GM18520 (cell line): ENCODE measurements around the gene PCDHGA1.

Experiments
- ATAC-seq: cut with Tn5 transposase; IDR thresholded peaks from one replicate; pipeline ENCODE4 v1.9.1; 2021; ENCODE audit not compliant: unreplicated experiment

Gene PCDHGA1

DNA sequence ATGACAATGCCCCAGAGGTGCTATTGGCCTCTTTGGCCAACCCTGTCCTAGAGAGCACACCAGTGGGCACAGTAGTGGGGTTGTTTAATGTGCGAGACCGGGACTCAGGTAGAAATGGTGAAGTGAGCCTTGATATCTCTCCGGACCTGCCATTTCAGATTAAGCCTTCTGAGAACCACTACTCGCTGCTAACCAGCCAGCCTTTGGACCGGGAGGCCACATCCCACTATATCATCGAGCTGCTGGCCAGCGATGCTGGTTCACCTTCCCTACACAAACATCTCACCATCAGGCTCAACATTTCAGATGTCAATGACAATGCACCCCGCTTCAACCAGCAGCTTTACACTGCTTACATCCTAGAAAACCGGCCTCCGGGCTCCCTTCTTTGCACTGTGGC is 160.0 kb downstream of the PCDHGA1 start:
- no peak for ATAC-seq

DNA sequence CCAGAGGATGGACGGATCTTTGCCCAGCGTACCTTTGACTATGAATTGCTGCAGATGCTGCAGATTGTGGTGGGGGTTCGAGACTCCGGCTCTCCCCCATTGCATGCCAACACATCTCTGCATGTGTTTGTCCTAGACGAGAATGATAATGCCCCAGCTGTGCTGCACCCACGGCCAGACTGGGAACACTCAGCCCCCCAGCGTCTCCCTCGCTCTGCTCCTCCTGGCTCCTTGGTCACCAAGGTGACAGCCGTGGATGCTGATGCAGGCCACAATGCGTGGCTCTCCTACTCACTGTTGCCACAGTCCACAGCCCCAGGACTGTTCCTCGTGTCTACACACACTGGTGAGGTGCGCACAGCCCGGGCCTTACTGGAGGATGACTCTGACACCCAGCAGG is 160.5 kb downstream of the PCDHGA1 start:
- no peak for ATAC-seq

DNA sequence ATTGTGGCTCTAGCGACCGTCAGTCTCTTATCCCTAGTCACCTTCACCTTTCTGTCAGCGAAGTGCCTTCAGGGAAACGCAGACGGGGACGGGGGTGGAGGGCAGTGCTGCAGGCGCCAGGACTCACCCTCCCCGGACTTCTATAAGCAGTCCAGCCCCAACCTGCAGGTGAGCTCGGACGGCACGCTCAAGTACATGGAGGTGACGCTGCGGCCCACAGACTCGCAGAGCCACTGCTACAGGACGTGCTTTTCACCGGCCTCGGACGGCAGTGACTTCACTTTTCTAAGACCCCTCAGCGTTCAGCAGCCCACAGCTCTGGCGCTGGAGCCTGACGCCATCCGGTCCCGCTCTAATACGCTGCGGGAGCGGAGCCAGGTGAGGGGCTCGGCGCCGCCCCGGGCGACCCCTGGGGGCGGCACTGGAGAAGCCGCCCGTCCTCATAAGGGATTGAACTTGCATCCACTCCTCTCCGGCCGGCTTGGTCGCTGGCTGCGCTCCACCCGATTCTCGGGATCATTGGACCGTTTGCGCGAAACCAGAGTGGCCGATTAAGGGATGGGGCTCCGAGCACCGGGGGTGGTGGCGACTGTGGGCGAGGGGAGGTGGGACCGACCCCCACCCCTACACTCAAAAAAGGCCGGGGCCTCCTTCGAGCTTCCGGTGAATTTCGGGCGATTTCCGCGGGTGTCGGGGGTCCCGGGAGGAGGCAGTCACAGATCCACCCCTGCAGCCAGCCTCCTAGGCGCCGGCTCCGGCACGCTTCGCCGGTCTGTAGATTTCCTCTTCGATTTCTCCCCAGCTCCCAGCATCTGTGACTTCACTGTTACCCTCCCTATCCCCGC is 161.2 kb downstream of the PCDHGA1 start:
- ATAC-seq, result no peak

DNA sequence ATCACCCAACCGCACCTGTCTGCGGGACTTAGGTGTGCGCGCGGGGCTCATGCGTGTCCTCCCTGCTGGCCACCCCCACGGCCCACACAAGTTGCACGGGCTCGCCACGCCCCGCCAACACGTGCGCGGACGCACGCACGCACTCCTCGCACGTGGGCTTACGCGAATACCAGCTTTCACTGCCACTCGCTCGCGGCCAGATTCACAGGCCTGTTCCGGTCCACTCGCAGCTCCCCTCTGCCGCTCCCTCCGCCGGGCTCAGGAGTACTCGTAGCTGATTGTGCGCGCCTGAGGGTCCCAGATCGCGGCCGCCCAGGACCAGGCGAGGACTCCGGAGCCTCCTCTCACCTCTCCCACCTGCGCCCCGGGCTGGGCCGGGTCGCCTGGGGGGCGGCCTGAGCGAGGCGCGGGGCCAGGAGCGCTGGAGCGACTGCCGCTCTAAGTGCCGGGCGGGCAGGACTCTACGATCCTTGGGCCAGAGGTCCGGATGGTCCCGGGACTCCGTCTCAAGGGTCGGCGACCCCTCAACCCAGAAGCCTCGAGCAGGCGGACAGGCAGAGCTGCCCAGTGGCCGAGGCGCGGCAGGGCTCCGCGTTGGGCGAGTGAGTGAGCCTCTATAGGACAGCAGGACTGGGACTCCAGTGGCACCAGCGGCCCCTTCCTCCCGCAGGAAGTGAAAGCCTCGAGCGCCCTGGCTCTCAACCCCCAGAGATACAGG is 162.0 kb downstream of the PCDHGA1 start:
- no peak for ATAC-seq

DNA sequence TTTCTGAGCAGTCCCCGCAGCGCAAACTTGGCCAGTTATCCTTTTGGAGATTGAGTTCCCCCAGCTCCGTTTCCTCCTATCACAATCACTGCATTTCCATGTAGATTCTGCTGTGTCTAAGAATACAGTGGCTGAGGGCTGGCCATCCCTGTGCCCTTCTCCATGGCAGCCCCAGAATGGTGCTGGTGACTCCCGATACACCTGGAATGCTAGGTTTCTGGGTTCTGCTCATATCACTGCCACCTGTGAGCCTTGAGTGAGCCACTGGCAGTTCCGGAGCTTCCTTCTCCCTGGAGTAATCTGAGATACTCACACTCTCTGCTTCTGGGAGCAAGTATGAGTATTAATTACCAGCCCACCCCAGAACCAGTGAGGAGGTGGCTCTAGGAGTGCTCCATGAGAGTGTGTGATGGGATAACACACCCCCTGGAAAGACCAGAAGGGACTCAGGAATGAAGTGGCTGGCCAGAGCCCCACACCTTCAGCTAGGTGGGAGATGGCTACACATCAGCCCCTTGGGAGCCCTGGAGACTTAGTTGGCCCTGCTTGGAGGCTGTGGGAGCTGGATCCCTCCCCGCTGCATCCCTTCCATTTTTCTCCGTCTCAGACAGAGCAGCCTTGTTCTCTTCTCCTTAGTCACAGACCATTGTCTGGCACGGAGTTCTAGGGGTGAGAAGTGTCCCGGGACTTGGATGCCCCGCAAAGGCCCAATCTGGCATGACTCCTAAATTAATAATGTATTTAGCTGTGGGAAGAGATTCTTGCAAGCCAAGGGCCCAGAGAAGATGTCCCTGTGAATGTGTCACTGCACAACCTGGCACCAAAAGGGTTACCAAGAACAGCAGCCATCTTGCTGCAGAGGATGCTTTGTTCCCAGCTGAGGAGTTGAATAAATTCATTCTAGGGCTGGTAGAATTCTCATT is 163.4 kb downstream of the PCDHGA1 start:
- no peak for ATAC-seq

DNA sequence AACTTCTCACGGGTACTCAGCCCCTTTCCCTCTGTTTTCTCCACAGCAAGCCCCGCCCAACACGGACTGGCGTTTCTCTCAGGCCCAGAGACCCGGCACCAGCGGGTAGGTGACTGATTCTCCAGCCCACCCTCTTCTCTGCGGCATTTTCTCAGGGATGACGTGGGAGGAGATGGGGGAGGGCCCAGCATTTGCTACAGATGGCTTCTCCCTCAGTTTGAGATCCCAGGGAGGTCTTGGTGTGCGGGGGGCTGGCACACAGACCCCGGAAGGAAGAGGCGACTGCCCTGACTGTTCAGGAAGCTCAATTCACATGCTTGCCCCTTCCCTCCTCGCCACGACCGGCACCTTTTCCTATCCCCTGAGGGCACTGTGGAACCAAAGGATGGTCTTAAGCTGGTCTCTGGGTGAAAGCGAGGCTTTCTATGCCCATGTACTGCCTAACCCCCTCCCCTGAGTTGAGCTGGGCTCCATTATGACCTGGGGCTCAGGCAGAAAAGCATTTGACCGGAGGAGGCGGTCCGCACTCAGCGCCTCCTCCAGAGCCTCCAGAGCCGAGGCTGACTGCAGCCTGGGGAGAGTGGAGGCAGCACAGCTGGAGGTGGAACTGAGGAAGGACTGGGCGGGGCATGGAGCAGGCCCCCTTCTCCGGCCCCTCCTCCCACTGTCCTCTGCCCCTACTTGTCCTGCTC is 164.6 kb downstream of the PCDHGA1 start:
- ATAC-seq, result no peak

DNA sequence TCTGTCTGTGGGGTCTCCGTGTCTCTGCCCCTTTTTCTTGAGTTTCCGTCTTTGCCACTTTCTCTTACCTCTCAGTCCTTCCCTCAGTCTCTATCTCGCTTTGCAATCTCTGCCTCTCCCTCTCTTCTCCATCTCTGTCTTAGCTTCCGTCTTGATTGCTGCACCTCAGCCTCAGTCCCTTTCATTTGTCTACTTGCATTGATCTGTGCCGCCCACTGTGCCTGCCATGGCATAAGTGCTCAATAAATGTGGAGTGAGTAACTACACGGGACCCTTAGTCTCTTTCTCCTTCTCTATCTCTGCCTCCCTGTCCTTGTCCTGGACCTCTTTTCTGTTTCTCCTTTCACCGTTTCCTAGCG is 165.1 kb downstream of the PCDHGA1 start:
- no peak for ATAC-seq

DNA sequence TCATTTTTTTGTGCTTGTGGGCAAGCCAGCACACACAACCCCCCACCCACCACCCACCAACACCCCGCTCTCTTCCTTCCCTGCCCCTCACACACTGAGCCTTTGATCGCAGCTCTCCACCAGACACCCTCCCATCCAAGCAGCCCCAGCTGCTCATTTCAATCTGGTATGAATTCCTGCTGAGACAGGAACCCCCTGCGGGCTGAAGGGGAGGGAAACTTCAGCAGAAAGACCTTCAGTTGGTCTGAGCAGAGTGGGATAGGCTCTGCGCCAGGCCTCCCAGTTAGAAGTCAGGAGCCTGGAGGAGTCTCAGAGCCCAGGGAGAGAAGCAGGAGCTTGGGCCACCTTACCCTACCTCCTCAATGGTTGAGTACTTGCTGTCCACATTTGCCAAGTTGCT is 165.7 kb downstream of the PCDHGA1 start:
- no peak for ATAC-seq

DNA sequence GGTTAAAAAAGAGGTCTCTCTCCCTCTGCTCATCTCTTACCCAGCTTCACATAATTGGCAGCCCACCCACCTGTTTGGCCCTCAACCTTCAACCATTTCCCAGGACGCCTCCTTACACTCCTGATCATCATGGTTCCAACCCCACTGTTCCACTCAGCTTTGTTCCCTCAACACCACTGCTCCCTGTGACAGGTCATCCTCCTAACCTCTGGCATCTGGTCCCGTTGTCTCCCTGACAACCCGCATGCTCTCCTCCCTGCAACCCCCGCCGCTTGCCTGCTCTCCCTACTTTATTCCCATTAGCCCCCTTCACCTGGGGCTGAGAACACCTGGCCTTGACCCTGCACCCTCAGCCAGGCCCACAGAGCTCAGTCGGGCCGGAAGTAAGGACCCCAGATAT is 171.4 kb downstream of the PCDHGA1 start:
- no peak for ATAC-seq

DNA sequence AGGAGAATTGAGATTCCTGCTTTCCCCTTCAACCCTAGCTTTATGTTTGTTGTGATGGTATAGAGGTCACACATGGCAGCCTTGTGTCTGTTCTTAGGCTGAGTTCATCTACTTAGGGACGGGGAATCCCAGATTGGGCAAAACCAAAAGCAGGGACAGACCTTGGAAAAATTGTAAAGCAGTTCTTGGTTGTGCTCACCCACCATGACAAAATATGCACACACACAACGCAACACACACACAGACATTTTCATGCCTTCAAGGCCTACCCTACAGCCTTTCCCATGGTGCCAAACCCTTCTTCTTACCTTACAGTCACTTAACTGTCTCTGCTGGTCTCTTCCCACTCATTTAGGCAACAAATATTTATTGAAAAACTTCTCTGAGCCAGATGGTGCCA is 173.4 kb downstream of the PCDHGA1 start:
- no peak for ATAC-seq

DNA sequence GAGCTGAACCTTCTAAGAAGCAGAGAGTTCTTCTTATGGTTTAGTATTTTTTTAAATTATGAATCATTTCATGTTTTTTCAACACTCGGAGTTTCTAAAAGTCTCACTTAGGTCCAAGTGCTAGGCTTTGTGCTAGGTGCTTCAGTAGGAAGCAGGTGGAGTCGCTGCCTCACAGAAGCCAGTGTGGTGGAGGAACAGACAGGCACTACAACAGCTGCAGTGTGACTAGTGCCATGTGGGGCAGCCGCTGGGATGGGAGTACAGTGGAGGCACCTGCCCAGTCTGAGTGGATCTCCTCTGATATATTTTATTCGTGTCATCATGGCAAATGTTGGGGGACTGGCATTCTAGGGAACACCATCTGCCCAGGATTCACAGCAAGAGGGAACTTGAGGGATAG is 173.9 kb downstream of the PCDHGA1 start:
- ATAC-seq, result no peak

DNA sequence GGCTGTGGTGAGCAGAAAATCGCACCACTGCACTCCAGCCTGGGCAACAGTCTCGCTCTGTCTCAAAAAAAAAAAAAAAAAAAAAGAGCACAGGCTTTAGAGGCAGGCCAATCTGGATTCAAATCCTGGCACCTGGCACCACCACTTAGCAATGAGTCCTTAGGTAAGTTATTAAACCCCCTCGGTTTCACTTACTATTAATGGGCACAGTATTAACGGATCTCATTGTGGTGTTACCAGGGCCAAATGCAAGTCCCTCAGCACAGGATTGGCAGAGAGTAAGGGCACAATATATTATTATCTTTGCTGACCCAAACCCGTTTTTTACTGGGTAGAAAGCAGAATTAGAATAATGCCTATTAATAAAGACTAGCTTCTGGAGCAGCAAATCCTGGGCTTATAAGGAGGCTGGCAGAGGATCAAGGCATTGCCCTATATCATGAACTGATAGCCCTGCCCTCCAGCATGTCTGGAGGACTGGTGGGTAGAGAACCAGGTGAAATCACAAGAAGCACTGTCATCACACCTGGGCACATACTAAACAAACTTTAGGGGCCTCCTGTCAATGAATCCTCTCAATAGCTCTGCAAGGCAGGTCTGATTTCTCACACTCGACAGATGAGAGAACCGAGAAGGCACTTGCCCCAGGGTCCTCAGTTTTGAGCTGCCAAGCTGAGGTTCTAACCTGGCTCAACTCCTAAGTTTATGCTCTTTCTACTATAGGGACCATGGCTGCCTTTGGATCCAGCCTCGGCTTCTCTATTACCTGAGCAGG is 176.3 kb downstream of the PCDHGA1 start:
- no peak for ATAC-seq

DNA sequence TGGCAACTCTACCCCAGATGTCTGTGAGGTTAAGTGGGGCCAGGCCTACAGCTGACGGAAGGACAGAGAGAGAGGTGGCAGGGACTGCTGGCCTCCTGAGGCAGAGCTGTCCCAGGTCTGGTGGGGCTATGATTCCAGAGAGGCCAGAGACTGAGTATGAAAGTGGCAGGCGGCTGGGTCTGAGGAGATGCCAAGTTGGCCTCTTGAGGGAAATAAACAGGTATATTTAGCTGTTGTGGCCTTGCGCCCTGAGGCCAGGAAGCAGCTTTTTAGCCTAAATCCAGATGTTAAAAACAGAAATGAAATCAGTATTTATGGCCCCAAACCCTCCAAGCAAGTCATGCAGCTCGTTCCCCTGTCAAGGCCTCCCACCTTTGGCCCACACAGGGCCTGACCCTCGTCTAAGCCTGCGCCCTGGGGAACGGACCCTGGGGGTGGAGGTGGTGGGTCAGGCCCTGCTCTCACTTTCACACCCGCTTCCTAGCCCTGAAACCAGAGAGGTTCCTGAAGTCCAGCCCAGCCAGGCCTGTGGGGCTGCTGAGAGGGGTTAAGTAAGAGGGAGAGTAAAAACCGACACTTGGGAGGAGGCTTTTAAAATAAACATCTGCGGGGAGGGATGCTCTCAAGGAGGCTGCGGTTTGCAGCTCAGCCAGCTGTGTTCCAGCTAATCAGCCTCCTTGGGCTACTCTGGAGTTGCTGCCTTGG is 177.2 kb downstream of the PCDHGA1 start:
- no peak for ATAC-seq

DNA sequence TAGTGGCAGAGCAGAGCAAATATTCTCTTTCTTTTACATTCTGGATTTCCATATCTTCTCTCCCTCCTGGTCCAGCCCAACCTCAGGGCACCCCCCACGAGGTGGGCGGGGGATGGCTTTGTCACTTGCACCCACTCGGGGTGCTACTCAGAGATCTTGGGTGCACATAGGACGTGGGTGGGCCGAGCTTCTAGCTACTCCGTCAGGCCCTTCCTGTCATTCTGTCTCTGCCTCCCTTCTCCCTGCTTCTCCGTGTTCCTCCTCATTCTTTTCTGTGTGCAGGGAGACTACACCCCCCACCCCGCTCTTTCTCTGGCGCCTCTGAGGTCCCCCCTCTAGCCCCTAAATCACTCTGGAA is 178.1 kb downstream of the PCDHGA1 start:
- ATAC-seq, result no peak

DNA sequence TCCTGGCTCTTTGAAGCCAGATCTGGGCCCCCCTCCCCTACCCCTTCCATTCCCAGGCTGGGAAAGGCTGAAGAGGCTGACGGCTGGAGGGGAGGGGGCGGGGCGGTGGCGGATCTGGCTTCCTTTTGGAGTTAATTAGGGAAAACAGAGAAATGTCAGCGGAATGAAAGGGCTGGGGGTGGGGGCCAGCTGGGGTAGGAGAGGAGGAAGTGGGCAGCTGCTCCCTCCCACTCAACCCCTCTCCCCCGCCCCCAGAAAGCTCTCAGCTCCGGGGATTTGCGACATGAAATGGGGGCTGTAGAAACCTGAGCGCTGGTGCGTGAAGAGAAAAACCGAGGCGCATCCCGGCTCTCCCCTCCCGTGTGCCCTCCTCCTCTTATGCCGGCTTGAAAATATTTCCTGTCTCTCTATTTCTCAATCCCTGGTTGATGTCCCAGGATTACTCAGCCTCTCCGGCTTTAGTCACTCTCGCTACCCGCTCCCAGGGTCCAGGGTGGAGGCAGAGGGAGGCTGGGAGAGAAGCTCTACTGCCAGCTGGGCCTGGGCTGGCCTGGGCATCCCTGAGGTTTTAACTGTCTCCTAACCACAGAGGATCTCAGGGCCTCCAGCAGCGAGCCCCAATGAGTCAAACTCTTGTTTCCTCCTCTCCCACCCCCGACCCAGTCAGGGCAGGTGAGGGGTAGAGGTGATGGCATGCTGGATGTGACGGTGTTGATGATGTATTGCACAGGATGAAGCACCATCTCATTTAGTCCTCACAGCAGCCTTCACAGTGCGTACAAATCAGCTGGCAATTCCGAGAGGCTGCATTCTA is 178.7 kb downstream of the PCDHGA1 start:
- ATAC-seq, result no peak

DNA sequence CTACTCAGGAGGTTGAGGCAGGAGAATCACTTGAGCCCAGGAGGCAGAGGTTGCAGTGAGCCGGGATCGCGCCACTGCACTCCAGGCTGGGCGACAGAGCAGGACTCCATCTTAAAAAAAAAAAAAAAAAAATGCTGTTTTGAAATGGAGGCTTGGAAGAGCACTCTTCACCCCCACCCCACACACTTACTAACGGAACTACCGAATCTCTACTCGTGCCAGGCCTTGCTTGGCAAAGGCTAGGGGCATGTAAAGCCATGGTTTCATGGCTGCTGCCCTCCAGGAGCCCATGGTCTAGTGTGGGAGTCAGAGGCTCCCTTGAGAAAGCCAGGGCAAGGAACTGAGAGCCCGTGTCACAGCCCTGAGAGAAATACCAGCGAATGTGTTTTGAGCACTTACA is 179.8 kb downstream of the PCDHGA1 start:
- no peak for ATAC-seq

DNA sequence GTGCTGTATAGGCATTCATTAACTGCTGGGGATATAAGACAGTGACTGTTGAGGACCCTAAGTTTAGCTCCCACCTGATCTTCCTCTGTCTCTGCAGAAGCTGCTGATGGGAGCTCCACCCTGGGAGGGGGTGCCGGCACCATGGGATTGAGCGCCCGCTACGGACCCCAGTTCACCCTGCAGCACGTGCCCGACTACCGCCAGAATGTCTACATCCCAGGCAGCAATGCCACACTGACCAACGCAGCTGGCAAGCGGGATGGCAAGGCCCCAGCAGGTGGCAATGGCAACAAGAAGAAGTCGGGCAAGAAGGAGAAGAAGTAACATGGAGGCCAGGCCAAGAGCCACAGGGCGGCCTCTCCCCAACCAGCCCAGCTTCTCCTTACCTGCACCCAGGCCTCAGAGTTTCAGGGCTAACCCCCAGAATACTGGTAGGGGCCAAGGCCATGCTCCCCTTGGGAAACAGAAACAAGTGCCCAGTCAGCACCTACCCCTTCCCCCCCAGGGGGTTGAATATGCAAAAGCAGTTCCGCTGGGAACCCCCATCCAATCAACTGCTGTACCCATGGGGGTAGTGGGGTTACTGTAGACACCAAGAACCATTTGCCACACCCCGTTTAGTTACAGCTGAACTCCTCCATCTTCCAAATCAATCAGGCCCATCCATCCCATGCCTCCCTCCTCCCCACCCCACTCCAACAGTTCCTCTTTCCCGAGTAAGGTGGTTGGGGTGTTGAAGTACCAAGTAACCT is 180.7 kb downstream of the PCDHGA1 start:
- ATAC-seq, result peak; percentile 47

DNA sequence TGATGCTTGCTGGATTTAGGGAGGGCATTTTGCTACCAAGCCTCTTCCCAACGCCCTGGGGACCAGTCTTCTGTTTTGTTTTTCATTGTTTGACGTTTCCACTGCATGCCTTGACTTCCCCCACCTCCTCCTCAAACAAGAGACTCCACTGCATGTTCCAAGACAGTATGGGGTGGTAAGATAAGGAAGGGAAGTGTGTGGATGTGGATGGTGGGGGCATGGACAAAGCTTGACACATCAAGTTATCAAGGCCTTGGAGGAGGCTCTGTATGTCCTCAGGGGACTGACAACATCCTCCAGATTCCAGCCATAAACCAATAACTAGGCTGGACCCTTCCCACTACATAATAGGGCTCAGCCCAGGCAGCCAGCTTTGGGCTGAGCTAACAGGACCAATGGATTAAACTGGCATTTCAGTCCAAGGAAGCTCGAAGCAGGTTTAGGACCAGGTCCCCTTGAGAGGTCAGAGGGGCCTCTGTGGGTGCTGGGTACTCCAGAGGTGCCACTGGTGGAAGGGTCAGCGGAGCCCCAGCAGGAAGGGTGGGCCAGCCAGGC is 181.5 kb downstream of the PCDHGA1 start:
- ATAC-seq, result no peak
